Measurements from ENCODE around the gene FAU.

Gene FAU

DNA sequence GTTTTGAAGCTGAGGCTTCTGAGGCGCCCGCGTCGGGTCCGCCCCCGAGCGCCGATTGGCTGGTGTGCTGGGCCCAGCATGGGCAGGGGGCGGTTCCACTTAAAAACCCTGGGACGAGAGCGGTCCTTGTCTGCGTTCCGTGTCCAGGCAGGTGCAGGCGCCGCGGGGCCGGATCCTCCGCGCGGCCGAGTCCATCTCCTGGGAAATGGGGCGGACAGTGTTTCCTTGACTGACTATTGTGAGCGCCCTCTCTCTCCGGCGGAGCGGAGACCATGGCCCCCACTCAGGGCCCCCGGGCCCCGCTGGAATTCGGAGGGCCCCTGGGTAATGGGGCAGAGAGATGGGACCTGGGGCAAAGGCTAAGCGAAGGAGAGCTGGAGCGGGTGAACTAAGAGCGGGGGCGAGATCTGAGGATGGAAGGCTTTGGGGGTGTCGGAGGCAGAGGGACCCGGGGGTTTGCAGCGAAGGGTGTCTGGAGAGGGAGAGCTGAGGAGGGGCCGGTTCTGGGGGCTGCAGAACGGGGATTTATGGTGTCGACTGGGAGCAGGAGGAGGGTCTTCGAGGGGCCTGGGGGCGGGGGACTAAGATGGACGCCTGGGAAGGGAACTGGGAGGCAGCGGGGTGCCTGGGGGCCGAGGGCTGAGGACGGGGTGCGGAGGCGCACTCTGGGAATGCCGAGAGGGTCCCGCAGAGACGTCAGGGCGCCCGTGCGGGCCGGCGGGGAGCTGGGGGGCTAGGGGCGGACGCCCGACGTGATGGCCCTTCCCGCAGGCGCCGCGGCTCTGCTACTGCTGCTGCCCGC is 10.0 kb downstream of the FAU start, which contains the start of gene TM7SF2:
Gene TM7SF2 (plus strand): TSS at position 129 of the 802 bp plus-strand sequence. CDS start 144 bp downstream, at position 273.
- H3K27ac ChIP-seq (ENCODE audit: low read depth, low read length) = peak within 1 kb of the TSS; percentile 65; the same call in 1 of the 2 replicates
- H3K4me1 ChIP-seq (ENCODE audit: control insufficient read depth, insufficient read depth, low read length) = peaks cover 25% of the 10 kb centered on the region
- H3K36me3 ChIP-seq (ENCODE audit: control insufficient read depth, insufficient read depth, low read length) = peaks cover 34% of the 10 kb centered on the region

DNA sequence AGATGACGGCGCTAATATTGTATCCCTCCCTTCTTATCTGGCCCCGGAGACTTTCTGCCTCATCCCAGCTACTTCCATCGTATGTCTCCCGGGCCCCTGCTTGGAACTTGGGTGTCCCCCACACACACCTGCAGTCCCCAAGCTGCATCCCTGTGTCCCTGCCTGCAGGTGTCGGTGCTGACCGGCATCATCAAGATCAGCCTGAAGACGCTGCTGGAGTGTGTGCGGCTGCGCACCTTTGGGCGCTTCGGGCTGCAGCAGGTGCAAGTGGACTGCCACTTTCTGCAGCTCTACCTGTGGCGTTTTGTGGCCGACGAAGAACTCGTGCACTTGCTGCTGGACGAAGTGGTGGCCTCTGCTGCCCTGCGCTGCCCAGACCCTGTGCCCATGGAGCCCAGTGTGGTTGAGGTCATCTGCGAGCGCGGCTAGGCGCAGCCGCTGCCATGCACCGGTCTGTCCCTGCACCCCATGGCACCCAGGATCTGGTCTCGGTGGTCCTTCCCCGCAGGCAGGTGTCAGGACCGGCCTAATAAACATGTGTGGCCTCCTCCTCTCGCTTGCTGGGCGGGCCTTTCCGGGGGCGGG is 10.7 kb downstream of the FAU start:
- Histone ChIP-seq H3K9me3 (ENCODE audit: control insufficient read depth, insufficient read depth, low read depth, low read length) (no peaks in the 10 kb centered on the region), H3K4me1 (ENCODE audit: control insufficient read depth, insufficient read depth, low read length) (peaks cover 19% of the 10 kb centered on the region), H3K9ac (ENCODE audit: low read length) (no peak overlapping the region), H3K4me3 (ENCODE audit: low read depth, low read length) (peak overlapping the region; percentile 50), H3K36me3 (ENCODE audit: control insufficient read depth, insufficient read depth, low read length) (peaks cover 34% of the 10 kb centered on the region), H3K27ac (ENCODE audit: low read depth, low read length) (no peak overlapping the region), H3K27me3 (ENCODE audit: control insufficient read depth, insufficient read depth, low read length) (no peaks in the 10 kb centered on the region)

More for the DNA sequence above, 10.0 kb downstream of the FAU start, which contains the start of gene TM7SF2:
- H3K4me3 ChIP-seq (ENCODE audit: low read depth, low read length) = peak within 1 kb of the TSS; percentile 84
- no peaks in the 10 kb centered on the region for H3K9me3 ChIP-seq (ENCODE audit: control insufficient read depth, insufficient read depth, low read depth, low read length)
- H3K9ac ChIP-seq (ENCODE audit: low read length) = peak within 1 kb of the TSS; percentile 79
- no peaks in the 10 kb centered on the region for H3K27me3 ChIP-seq (ENCODE audit: control insufficient read depth, insufficient read depth, low read length)

DNA sequence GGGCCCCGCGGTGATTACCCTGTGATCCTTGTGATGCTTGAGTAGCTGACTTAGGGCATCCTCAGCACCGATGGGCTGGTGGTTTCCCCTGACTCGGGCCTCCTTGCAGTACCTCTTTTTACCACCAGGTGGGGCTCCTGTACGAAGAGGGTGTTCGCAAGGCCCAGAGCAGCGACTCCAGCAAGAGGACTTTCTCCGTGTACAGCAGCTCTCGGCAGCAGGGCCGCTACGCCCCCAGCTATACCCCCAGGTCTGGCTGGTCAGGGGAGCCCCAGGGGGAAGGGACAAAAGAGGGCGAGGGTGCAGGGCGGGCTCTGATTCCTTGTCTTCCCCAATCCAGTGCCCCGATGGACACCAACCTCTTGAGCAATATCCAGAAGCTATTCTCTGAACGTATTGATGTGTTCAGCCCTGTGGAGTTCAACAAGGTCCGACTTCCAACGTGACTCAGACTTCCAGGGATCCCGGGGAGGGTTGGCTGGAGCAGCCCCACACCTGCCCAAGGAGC is 11.5 kb downstream of the FAU start:
- H3K4me3 ChIP-seq (ENCODE audit: low read depth, low read length) = no peak overlapping the region
- H3K9ac ChIP-seq (ENCODE audit: low read length) = no peak overlapping the region
- H3K27me3 ChIP-seq (ENCODE audit: control insufficient read depth, insufficient read depth, low read length) = no peaks in the 10 kb centered on the region
- H3K36me3 ChIP-seq (ENCODE audit: control insufficient read depth, insufficient read depth, low read length) = peaks cover 30% of the 10 kb centered on the region
- H3K9me3 ChIP-seq (ENCODE audit: control insufficient read depth, insufficient read depth, low read depth, low read length) = no peaks in the 10 kb centered on the region
- H3K27ac ChIP-seq (ENCODE audit: low read depth, low read length) = no peak overlapping the region
- H3K4me1 ChIP-seq (ENCODE audit: control insufficient read depth, insufficient read depth, low read length) = peaks cover 18% of the 10 kb centered on the region

DNA sequence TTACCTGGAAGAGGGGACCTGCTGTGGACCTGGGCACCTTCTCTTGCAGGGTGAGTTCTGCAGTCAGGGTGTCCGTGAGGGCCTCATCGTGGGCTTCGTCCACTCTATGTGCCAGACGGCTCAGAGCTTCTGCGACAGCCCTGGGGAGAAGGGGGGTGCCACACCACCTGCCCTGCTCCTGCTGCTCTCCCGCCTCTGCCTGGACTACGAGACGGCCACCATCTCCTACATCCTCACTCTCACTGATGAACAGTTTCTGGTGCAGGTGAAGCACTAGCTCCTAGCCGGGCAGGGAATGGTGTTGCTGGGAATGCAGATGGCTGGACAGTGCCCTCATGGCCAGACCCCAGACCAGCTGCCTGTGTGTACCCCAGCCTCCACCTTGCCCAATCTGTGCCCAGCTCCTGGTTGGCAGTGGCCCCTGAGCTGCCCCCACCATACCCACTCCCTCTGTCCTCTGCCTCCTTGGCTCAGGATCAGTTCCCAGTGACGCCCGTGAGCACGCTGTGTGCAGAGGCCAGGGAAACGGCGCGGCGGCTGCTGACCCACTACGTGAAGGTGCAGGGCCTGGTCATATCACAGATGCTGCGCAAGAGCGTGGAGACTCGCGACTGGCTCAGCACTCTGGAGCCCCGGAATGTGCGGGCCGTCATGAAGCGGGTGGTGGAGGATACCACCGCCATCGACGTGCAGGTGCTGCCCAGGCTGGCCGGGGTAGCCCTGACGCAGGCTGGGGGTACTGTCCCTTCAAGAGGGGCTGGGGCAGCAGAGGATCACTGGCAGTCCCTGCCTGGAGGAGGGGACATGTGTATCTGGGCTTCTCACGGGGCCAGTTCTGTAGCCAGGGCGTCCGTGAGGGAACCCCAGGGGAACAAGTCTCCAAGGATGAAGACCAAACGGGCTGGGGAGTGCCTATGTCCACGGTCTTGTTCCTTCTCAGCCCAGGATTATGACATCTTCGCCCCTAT is 12.4 kb downstream of the FAU start:
- no peaks in the 10 kb centered on the region for H3K27me3 ChIP-seq (ENCODE audit: control insufficient read depth, insufficient read depth, low read length)
- no peak overlapping the region for H3K27ac ChIP-seq (ENCODE audit: low read depth, low read length)
- H3K9ac ChIP-seq (ENCODE audit: low read length) = no peak overlapping the region
- H3K9me3 ChIP-seq (ENCODE audit: control insufficient read depth, insufficient read depth, low read depth, low read length) = no peaks in the 10 kb centered on the region
- peaks cover 23% of the 10 kb centered on the region for H3K36me3 ChIP-seq (ENCODE audit: control insufficient read depth, insufficient read depth, low read length)
- no peak overlapping the region for H3K4me3 ChIP-seq (ENCODE audit: low read depth, low read length)
- H3K4me1 ChIP-seq (ENCODE audit: control insufficient read depth, insufficient read depth, low read length) = peaks cover 18% of the 10 kb centered on the region

DNA sequence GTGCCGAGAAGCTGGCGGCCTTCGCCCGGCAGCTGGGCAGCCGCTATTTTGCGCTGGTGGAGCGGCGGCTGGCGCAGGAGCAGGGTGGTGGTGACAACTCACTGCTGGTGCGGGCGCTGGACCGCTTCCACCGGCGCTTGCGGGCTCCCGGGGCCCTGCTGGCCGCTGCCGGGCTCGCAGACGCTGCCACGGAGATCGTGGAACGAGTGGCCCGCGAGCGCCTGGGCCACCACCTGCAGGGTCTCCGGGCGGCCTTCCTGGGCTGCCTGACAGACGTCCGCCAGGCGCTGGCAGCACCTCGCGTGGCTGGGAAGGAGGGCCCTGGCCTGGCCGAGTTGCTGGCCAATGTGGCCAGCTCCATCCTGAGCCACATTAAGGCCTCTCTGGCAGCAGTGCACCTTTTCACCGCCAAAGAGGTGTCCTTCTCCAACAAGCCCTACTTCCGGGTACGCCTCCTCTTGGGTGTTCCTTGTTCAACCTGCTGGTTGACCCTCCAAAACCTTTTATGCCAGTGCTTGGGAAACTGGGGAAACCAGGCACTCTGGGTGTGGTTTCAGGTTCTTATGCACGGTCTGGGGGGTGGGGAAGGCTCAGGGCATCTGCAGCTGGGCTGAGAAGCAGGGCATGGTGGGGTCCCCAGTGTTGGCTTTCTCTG is 13.3 kb downstream of the FAU start:
- H3K4me3 ChIP-seq (ENCODE audit: low read depth, low read length) = no peak overlapping the region
- no peak overlapping the region for H3K27ac ChIP-seq (ENCODE audit: low read depth, low read length)
- peaks cover 20% of the 10 kb centered on the region for H3K36me3 ChIP-seq (ENCODE audit: control insufficient read depth, insufficient read depth, low read length)
- H3K4me1 ChIP-seq (ENCODE audit: control insufficient read depth, insufficient read depth, low read length) = peaks cover 18% of the 10 kb centered on the region
- no peaks in the 10 kb centered on the region for H3K9me3 ChIP-seq (ENCODE audit: control insufficient read depth, insufficient read depth, low read depth, low read length)
- no peak overlapping the region for H3K9ac ChIP-seq (ENCODE audit: low read length)
- H3K27me3 ChIP-seq (ENCODE audit: control insufficient read depth, insufficient read depth, low read length) = no peaks in the 10 kb centered on the region

DNA sequence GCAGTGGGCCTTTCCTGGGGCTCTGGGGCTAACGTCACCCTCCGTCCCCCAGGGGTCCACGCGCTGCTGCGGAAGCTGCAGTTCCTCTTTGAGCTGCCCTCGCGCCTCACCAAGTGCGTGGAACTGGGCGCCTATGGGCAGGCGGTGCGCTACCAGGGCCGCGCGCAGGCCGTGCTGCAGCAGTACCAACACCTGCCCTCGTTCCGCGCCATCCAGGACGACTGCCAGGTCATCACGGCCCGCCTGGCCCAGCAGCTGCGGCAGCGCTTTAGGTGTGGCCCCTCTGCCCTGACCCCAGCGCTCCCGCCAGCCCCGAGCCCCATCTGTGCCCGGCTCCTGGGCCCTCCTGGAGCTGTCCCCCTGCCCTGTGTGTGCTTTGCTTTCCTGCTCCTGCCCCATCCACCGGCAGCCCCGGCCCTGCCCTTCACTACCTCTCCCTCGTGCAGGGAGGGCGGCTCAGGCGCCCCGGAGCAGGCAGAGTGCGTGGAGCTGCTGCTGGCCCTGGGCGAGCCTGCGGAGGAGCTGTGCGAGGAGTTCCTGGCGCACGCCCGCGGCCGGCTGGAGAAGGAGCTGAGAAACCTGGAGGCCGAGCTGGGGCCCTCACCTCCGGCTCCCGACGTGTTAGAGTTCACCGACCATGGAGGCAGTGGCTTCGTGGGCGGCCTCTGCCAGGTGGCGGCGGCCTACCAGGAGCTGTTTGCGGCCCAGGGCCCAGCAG is 14.0 kb downstream of the FAU start:
- no peak overlapping the region for H3K27ac ChIP-seq (ENCODE audit: low read depth, low read length)

DNA sequence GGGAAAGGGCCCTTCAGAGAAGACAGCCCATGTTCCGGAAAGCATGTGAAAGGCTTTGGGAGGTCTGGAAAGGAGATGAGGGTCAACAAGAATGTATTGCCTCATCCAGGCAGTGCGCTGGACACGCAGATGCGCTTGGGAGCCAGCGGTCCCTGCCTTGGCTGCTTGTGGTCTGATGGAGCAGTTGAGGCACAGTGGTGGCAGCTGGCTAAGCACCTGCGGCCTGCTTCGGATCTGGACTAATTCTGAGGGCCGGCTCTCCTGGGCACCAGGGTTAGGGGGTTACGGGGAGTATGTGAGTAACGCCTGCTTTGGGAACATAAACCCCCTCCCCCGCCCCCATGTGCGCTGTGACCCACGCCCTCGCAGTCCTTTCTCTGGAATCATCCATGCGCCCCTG is 14.9 kb downstream of the FAU start:
- peaks cover 20% of the 10 kb centered on the region for H3K36me3 ChIP-seq (ENCODE audit: control insufficient read depth, insufficient read depth, low read length)
- no peak overlapping the region for H3K4me3 ChIP-seq (ENCODE audit: low read depth, low read length)
- H3K4me1 ChIP-seq (ENCODE audit: control insufficient read depth, insufficient read depth, low read length) = peaks cover 9% of the 10 kb centered on the region
- H3K27me3 ChIP-seq (ENCODE audit: control insufficient read depth, insufficient read depth, low read length) = no peaks in the 10 kb centered on the region
- no peaks in the 10 kb centered on the region for H3K9me3 ChIP-seq (ENCODE audit: control insufficient read depth, insufficient read depth, low read depth, low read length)
- no peak overlapping the region for H3K27ac ChIP-seq (ENCODE audit: low read depth, low read length)
- H3K9ac ChIP-seq (ENCODE audit: low read length) = no peak overlapping the region

More for the DNA sequence above, 14.0 kb downstream of the FAU start:
- H3K27me3 ChIP-seq (ENCODE audit: control insufficient read depth, insufficient read depth, low read length) = no peaks in the 10 kb centered on the region
- no peak overlapping the region for H3K9ac ChIP-seq (ENCODE audit: low read length)
- H3K9me3 ChIP-seq (ENCODE audit: control insufficient read depth, insufficient read depth, low read depth, low read length) = no peaks in the 10 kb centered on the region
- H3K4me1 ChIP-seq (ENCODE audit: control insufficient read depth, insufficient read depth, low read length) = peaks cover 11% of the 10 kb centered on the region
- H3K4me3 ChIP-seq (ENCODE audit: low read depth, low read length) = no peak overlapping the region
- peaks cover 20% of the 10 kb centered on the region for H3K36me3 ChIP-seq (ENCODE audit: control insufficient read depth, insufficient read depth, low read length)

DNA sequence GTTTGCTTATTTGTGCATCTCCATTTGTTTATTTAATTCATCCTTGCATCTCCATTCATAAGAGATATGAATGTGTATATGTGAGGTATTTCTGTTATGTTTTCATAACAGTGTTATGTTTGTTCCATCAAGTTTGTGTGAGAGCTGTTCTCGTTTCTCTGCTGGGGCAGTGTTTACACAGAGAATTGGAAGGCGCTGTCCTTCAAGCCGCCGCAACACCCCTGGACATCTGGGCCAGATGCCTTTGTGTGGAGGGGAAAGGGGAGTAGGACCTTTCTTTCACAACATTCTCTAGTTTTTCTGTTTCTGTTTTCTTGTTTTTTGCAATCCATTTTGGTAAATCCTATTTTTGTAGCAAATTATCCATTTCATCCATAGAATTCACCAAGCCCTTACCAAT is 17.3 kb downstream of the FAU start:
- Histone ChIP-seq H3K9ac (ENCODE audit: low read length) (no peak overlapping the region), H3K27ac (ENCODE audit: low read depth, low read length) (no peak overlapping the region), H3K9me3 (ENCODE audit: control insufficient read depth, insufficient read depth, low read depth, low read length) (no peaks in the 10 kb centered on the region), H3K4me1 (ENCODE audit: control insufficient read depth, insufficient read depth, low read length) (no peaks in the 10 kb centered on the region), H3K4me3 (ENCODE audit: low read depth, low read length) (no peak overlapping the region), H3K27me3 (ENCODE audit: control insufficient read depth, insufficient read depth, low read length) (no peaks in the 10 kb centered on the region), H3K36me3 (ENCODE audit: control insufficient read depth, insufficient read depth, low read length) (peaks cover 20% of the 10 kb centered on the region)

DNA sequence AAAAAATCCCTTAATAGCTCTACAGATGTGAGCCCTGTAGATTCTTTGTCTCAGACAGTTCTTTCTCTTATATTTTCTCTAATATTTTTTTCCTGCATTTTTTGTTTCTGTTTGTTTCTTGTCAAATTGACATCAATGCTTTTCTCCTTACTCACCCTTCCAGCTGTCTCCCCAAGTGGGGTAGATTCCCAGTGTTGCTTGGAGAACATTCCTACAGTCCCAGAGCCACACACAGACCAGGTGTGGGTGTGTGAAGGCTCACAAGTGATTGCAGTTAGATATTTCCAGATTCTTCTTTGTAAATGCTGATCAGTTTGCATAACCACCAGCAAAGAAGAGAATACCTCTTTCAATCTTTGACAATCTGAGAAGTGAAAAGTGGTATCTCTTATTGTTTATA is 18.5 kb downstream of the FAU start:
- H3K4me1 ChIP-seq (ENCODE audit: control insufficient read depth, insufficient read depth, low read length) = no peaks in the 10 kb centered on the region
- no peak overlapping the region for H3K9ac ChIP-seq (ENCODE audit: low read length)
- no peak overlapping the region for H3K27ac ChIP-seq (ENCODE audit: low read depth, low read length)
- H3K36me3 ChIP-seq (ENCODE audit: control insufficient read depth, insufficient read depth, low read length) = peaks cover 14% of the 10 kb centered on the region
- H3K4me3 ChIP-seq (ENCODE audit: low read depth, low read length) = no peak overlapping the region
- no peaks in the 10 kb centered on the region for H3K9me3 ChIP-seq (ENCODE audit: control insufficient read depth, insufficient read depth, low read depth, low read length)
- H3K27me3 ChIP-seq (ENCODE audit: control insufficient read depth, insufficient read depth, low read length) = no peaks in the 10 kb centered on the region
